ENCODE data around the gene IL1RL1.

Gene IL1RL1

GRCh38 chr2:102337012-102337411 is 25.6 kb downstream of the IL1RL1 start:
- DNase-seq: no peak

- DNase-seq: no peak
These were observed 26.4 kb downstream of the IL1RL1 start for GRCh38 chr2:102337481-102338386.

GRCh38 chr2:102340778-102341177 is 29.4 kb downstream of the IL1RL1 start:
- no peak for DNase-seq

GRCh38 chr2:102342888-102343287 is 31.5 kb downstream of the IL1RL1 start:
- DNase-seq: no peak

- no peak for DNase-seq
These were observed 33.0 kb downstream of the IL1RL1 start for GRCh38 chr2:102344397-102344796.

GRCh38 chr2:102345329-102345920 is 34.1 kb downstream of the IL1RL1 start:
- DNase-seq: no peak

GRCh38 chr2:102346381-102347130 is 35.2 kb downstream of the IL1RL1 start:
- no peak for DNase-seq

GRCh38 chr2:102350137-102350793 is 38.9 kb downstream of the IL1RL1 start:
- DNase-seq: no peak

GRCh38 chr2:102355526-102356380 is 44.4 kb downstream of the IL1RL1 start, which contains the start of gene IL18R1:
Gene IL18R1 (plus strand): TSS chr2:102355796. CDS start chr2:102362661, 6,865 bp downstream.
- peak; percentile 72 for DNase-seq

- DNase-seq: no peak
These were observed 45.0 kb downstream of the IL1RL1 start for GRCh38 chr2:102356381-102356712.

- DNase-seq: no peak
These were observed 45.4 kb downstream of the IL1RL1 start for GRCh38 chr2:102356741-102357140.

- DNase-seq: no peak
These were observed 46.6 kb downstream of the IL1RL1 start for GRCh38 chr2:102357937-102358336.

- DNase-seq: no peak
These were observed 47.1 kb downstream of the IL1RL1 start for GRCh38 chr2:102358496-102358895.

- DNase-seq: no peak
These were observed 48.2 kb downstream of the IL1RL1 start for GRCh38 chr2:102359527-102359926.

GRCh38 chr2:102361632-102362241 is 50.4 kb downstream of the IL1RL1 start:
- DNase-seq: no peak

- DNase-seq: no peak
These were observed 54.4 kb downstream of the IL1RL1 start for GRCh38 chr2:102365763-102366162.

- DNase-seq: peak; percentile 21
These were observed 55.2 kb downstream of the IL1RL1 start for GRCh38 chr2:102366406-102367112.

- peak; percentile 46 for DNase-seq
These were observed 56.1 kb downstream of the IL1RL1 start for GRCh38 chr2:102367331-102367971.

- DNase-seq: no peak
These were observed 57.2 kb downstream of the IL1RL1 start for GRCh38 chr2:102368461-102369109.

- no peak for DNase-seq
These were observed 58.5 kb downstream of the IL1RL1 start for GRCh38 chr2:102369866-102370265.
